GM18499 (cell line): ENCODE data around the gene DNAJC16.

Experiments used
- ATAC-seq: cut with Tn5 transposase; IDR thresholded peaks from one replicate; pipeline ENCODE4 v1.9.1; 2021; ENCODE audit warnings: moderate number of reproducible peaks; ENCODE audit not compliant: insufficient read depth, unreplicated experiment

DNAJC16 gene

GRCh38 chr1:15531003-15531402 is 4.4 kb downstream of the DNAJC16 start:
- ATAC-seq: no peak

GRCh38 chr1:15531682-15532081 is 5.0 kb downstream of the DNAJC16 start:
- ATAC-seq: no peak

DNA sequence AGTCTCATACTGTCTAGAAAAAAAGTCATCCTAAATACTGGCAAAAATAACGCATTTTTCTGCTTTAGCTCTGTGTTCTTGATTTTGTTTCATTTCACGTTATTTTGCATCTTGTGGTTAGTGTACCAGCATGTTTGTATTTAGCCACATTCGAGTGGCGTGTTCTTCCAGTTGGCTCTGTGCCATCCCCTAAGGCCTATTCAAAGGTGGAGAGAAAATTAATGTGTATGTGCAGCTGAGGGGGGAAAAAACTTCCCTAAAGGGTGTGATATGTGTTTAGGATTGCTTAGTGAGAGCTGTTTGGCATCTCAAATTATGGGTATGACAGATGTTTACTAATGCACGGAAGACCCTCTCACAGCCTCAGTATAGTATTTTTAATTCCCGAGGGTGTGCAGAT is 12.1 kb downstream of the DNAJC16 start:
- no peak for ATAC-seq

GRCh38 chr1:15540186-15540585 is 13.5 kb downstream of the DNAJC16 start:
- ATAC-seq: no peak

- ATAC-seq: no peak
Measured at GRCh38 chr1:15541231-15541792, 14.7 kb downstream of the DNAJC16 start.

DNA sequence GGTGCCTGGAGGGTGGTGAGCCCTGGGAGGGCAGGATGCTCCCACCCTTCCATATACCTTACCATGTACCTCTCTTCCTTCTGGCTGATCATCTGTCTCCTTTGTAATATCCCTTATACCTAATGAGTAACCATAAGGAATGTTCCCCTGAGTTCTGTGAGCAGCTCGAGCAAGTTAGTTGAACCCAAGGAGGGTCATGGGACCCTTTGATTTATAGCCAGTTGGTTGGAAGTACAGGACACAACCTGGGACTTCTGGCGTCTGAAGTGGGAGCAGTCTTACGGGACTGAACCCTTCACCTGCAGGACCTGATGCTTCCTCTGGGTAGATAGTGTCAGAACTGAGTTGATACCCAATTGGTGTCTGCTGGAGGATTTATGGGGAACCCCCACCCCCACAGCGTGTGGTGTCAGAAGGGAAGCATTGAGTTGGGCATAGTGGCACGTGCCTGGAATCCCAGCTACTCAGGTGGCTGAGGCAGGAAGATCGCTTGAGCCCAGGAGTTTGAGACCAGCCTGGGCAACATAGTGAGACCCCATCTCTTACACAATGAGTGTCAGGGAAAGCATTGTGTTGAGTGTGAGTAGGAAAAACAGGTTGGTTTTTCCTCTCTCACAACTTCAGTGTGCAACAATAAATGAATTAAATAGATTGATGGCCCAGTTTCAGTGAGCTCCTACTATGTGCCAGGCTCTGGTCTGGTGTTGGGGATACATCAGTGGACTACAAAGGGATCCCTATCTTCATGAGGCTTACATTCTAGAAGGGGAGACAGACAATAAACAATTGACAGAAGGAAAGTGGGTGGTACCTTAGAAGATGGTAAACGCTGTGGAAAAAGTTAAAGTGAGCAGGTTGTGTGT is 16.0 kb downstream of the DNAJC16 start:
- ATAC-seq: no peak

GRCh38 chr1:15543251-15543588 is 16.6 kb downstream of the DNAJC16 start:
- ATAC-seq: no peak

DNA sequence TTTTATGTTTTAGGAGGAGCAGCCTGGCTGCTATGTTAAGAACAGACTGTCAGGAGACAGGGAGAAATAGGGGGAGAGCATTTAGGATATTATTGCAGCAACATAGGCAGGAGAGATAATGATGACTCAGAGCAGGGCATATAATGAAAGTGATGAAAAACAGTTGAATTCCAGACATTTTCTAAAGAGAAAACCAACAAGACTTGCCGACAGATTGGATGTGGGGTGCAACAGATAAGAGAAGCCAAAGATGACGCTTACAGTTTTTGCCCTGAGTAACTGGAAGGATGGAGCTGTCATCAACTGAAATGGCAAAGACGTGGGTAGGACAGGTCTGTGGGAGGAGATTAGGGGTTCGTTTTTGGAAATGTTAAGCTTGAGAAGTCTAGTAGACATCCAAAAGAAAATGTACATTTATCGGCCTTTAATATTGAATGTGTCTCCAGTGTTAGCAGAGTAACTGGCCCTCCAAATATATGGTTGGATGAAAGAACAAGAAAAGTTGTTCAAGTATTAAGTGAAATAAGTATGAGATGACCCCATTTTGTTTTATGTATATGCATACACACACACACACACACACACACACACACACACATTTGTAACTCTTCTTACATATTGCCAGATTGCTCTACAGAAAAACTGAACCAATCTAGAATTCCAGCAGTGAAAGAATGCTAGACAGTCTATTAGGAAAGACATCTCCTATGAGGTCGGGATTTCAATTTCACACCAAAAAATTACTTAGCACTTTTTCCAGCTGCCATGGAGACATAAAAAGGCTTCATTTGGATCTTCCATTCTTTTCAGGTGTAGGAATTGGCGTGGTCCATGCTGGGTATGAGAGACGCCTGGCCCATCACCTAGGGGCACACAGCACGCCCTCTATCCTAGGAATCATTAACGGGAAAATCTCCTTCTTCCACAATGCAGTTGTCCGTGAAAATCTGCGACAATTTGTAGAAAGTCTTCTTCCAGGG is 17.2 kb downstream of the DNAJC16 start:
- ATAC-seq: no peak

DNA sequence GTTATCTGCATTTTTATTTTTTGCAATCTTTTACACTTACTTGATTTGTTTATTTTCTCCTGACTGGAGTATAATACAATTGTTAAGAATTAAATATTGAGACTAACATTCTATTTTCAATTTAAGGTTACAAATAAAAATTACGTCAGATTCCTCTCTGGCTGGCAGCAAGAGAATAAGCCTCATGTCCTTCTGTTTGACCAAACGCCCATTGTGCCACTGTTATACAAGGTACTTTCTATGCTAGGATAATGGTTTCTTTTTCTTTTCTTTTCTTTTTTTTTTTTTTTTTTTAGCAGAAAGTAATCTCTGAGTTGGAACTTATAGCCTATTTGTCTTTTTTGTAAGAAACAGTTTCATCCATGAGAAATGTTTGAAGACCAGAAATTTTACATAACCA is 20.0 kb downstream of the DNAJC16 start:
- no peak for ATAC-seq

DNA sequence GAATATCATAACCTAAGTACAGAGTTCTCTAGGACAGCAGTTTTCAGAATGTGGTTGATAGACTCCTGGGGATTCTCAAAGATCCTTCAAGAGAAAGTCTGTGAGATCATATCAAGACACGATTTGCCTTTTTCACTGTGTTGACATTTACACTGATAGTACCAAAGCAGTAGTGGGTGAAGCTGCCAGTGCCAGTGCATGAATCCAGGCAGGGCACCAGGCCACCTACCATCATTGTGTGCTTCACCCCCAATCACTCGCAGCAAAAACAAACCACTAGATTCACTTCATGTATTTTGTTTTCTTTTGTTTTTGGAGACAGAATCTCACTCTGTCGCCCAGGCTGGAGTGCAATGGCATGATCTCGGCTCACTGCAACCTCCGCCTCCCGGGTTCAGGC is 23.9 kb downstream of the DNAJC16 start:
- no peak for ATAC-seq

DNA sequence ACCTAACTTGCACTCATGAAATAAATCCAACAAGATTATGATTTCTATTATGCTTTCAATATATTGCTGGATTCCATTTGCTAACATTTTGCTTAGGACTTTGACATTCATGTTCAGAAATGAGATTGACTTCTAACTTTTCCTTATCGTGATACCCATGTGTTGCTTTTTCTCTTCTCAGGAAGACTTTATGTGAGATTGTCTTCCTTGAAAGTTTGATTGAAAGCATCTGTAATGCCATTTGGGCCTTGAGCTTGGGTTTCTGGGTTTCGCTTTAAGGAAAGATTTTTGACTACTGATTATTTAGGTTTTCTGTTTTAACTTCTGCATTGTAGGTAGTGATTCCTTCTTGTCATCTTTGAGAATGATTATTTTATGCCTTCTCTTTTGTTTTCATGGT is 30.4 kb downstream of the DNAJC16 start:
- ATAC-seq: no peak

- no peak for ATAC-seq
Measured at GRCh38 chr1:15557594-15557993, 30.9 kb downstream of the DNAJC16 start.

DNA sequence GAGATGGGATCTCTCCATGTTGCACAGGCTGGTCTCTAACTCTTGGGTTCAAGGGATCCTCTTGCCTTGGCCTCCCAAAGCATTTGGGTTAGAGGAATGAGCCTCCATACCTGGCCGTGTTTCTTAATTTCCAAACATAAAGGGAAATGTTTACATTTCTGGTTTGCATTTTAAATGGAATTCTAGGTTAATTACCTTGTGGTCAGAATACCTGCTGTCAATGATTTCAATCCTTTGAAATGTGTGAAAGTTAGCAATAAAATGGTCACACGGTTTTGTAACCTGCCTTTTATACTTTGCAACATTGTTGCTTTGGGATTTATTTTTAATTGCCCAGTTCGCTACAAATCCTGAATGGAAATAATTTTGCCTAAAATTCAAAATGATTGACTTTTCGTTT is 31.9 kb downstream of the DNAJC16 start:
- ATAC-seq: no peak

- no peak for ATAC-seq
Measured at GRCh38 chr1:15559189-15559810, 32.7 kb downstream of the DNAJC16 start.

GRCh38 chr1:15568387-15569073 is 41.9 kb downstream of the DNAJC16 start:
- no peak for ATAC-seq

- ATAC-seq: no peak
Measured at GRCh38 chr1:15570861-15571260, 44.2 kb downstream of the DNAJC16 start.

- ATAC-seq: no peak
Measured at GRCh38 chr1:15571266-15571665, 44.6 kb downstream of the DNAJC16 start.

DNA sequence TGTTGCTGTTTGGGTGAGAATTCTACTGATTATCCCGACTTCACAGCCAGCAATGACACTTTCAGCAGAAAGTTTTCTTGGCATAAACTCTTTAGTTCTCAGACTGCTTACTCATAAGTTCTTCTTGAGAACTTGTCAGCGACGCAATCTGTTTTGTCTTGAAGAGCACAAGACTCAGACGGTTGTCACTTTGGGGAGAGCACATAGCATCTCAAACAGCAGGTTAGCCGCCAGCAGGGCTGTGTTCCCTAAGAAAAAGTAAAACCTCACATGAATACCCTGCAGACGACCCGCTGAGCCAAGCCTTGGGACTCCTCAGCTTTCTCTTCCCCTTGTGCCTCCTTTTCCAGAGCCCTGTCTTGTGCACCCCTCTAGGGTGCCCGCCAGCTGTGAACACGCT is 46.8 kb downstream of the DNAJC16 start:
- no peak for ATAC-seq

GRCh38 chr1:15574741-15575140 is 48.1 kb downstream of the DNAJC16 start:
- no peak for ATAC-seq

- ATAC-seq: no peak
Measured at GRCh38 chr1:15575549-15576150, 49.0 kb downstream of the DNAJC16 start.
